Spleen (tissue), 11 donors: ENCODE measurements around the gene HCFC1. TPM values are rescaled to one million over a fixed set of nuclear protein-coding genes. Genes with fewer than 3 reads are reported as not detected.
A peak's percentile ranks its signal among the peaks of the same experiment; 100 is the strongest.

Experiments used
- DNase-seq: peaks from one replicate; pipeline ENCODE4 v3.0.0-alpha.2; 2020
- H3K27ac ChIP-seq, 8 donors: fragments of 200-600 bp; sonication (generic) in 7 of 8; 1 replicate in 4 of 8; 2 replicates in 4 of 8; pipeline versions ENCODE4 v1.5.0 to v1.8.0; 2016 to 2021; ENCODE audit warnings: inconsistent platforms in 4 of 8, mild to moderate bottlenecking in 4 of 8, moderate library complexity in 1 of 8
- H3K27me3 ChIP-seq, 7 donors: fragments of 200-600 bp; sonication (generic) in 6 of 7; replicated peaks in 1 of 7; 1 replicate in 4 of 7; 2 replicates in 3 of 7; pipeline versions ENCODE4 v1.5.0 to v1.8.0; 2016 to 2021; ENCODE audit warnings: inconsistent platforms in 3 of 7, mild to moderate bottlenecking in 1 of 7
- H3K36me3 ChIP-seq, 6 donors: fragments of 200-600 bp; sonication (generic) in 5 of 6; 1 replicate in 4 of 6; 2 replicates in 2 of 6; pipeline versions ENCODE4 v1.5.0 to v1.8.0; 2016 to 2021; ENCODE audit warnings: inconsistent platforms in 2 of 6
- H3K4me1 ChIP-seq, 6 donors: fragments of 200-600 bp; sonication (generic) in 5 of 6; 1 replicate in 3 of 6; 2 replicates in 3 of 6; pipeline versions ENCODE4 v1.5.0 to v1.8.0; 2016 to 2021; ENCODE audit warnings: inconsistent platforms in 3 of 6
- H3K4me3 ChIP-seq, 8 donors: fragments of 200-600 bp; sonication (generic) in 7 of 8; 1 replicate in 4 of 8; 2 replicates in 4 of 8; pipeline versions ENCODE4 v1.5.0 to v1.8.0; 2016 to 2021; ENCODE audit warnings: inconsistent platforms in 4 of 8, mild to moderate bottlenecking in 4 of 8, moderate library complexity in 2 of 8
- H3K9me3 ChIP-seq, 8 donors: fragments of 200-600 bp; sonication (generic) in 7 of 8; 1 replicate in 4 of 8; 2 replicates in 4 of 8; pipeline versions ENCODE4 v1.5.0 to v1.8.0; 2016 to 2021; ENCODE audit warnings: inconsistent platforms in 4 of 8
- CTCF ChIP-seq, 11 experiments: fragments of 200-600 bp in 7 of 11; fragments of 450-650 bp in 4 of 11; sonication (generic) in 4 of 11; IDR thresholded peaks in 8 of 11; conservative IDR thresholded peaks in 3 of 11; 1 replicate in 7 of 11; 2 replicates in 4 of 11; pipeline versions ENCODE4 v1.4.0 to v1.8.0; 2016 to 2021; ENCODE audit warnings: antibody characterized with exemption in 11 of 11, inconsistent platforms in 4 of 11, mild to moderate bottlenecking in 1 of 11
- POLR2A ChIP-seq, 3 donors: fragments of 450-650 bp; IDR thresholded peaks; one replicate each; pipeline ENCODE4 v1.5.1; 2017; ENCODE audit warnings: antibody characterized with exemption in 3 of 3, mild to moderate bottlenecking in 1 of 3
- POLR2AphosphoS5 ChIP-seq, 3 donors: sonication (generic); formaldehyde crosslinking; IDR thresholded peaks; one replicate each; pipeline ENCODE4 v1.5.1; 2017; ENCODE audit warnings: antibody characterized with exemption in 3 of 3
- WGBS, 5 donors: extraction: QIAGEN DNeasy Blood & Tissue Kit in 3 of 5; methylation state at CpG; one replicate each; pipeline versions ENCODE4 v1.1.5 to v1.1.7; 2013 to 2018; 5-methylcytosine and 5-hydroxymethylcytosine counted together
- intact Hi-C: fragments of 100-400 bp; cut with DNase I; formaldehyde crosslinking; loops from one replicate; pipeline ENCODE4 v1.15.0; 2023; ENCODE audit warnings: low total_unique reads
- polyA plus RNA-seq, 3 donors: library from polyadenylated mRNA; stranded (reverse); fragments of 200-250 nt; gene quantifications; one replicate each; pipeline ENCODE4 v1.2.1, GENCODE V29; 2013
- total RNA-seq, 7 donors: library from RNA; depleted of rRNA in 3 of 7; stranded (reverse); fragments of >200 nt in 3 of 7; fragmentation: NEBNext Ultra II Directional in 4 of 7; extraction: Animal tissue kit (Norgen Biotek cat#: 25700) in 4 of 7; gene quantifications; one replicate each; pipeline versions ENCODE4 v1.1.0 to v1.2.1, GENCODE V29; 2016 to 2021
- donor health status: healthy with polysubstance abuse.
- donor health status: DM: no; HTN: no; CAD: no; lungs with moderate emphysema.
- donor health status: DM: no; HTN: no; CAD: no.
- donor health status: Bipolar disorder and iron deficiency.
- donor health status: healthy.
- donor health status: DM: no; HTN: no; CAD: no.
- donor health status: DM: yes; HTN: yes; CAD: no.

HCFC1 gene
- total and polyA plus RNA-seq, 10 donors = 9.5 to 86.5 (median 60.8) TPM

- Histone ChIP-seq H3K36me3 (peaks cover 8 to 100% (median 96%) of the 10 kb centered on the region in 6 donors), H3K9me3 (no peaks in the 10 kb centered on the region), H3K4me1 (peaks cover 0 to 10% (median 7%) of the 10 kb centered on the region in 6 donors), H3K27ac (no peak overlapping the region), H3K27me3 (peaks cover 0 to 3% (median 0%) of the 10 kb centered on the region in 7 donors), H3K4me3 (no peak overlapping the region)
- 76 to 86% (median 84%) methylated on average over 2 to 12 of the region's 12 CpGs for WGBS, 5 donors
- no peak for TF ChIP-seq CTCF (IDR thresholded peaks at IDR 0.05 in 8 of 11, conservative IDR thresholded peaks at IDR 0.05 in 3 of 11)
- TF ChIP-seq POLR2A (IDR thresholded peaks at IDR 0.05) = no peak
- TF ChIP-seq POLR2AphosphoS5 (IDR thresholded peaks at IDR 0.05) = no peak
- intact Hi-C loops = no loop called here
- peak; percentile 67 for DNase-seq
Observed at GRCh38 chrX:153955228-153955732, 16.3 kb downstream of the HCFC1 start.

DNA sequence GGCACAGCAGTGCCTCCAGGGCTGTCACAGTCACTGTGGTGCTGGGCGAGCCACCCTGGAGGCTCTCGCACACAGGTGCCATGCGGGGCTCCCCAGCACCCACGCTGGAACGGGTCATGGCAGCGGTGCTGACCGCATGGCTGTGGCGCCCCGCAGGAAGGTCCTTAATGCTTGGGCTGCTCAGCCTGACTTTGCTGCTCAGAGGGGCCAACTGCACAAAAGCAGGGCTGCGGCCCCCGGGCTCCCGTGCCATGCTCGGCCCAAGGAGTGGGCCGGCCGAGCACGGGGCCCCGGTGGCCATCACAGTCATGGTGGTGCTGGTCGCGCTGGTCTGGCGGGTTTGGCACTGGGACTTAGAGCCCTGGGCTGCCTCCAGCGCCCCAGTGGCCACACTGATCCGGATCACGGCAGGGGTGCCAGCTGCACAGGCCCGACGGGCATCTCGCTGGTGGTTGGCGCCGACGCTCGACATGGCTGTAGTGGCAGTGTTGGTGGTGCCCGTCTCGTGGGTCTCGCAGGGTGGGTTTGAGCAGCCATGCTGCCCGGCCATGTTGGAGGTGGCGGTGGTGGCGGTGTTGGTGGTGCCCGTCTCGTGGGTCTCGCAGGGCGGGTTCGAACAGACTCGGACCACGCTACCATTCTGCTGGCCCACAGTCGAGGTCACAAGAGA is 16.9 kb downstream of the HCFC1 start:
- Histone ChIP-seq H3K4me1 (peaks cover 0 to 16% (median 9%) of the 10 kb centered on the region in 6 donors), H3K27me3 (peaks cover 0 to 3% (median 0%) of the 10 kb centered on the region in 7 donors), H3K4me3 (no peak overlapping the region), H3K36me3 (peaks cover 6 to 100% (median 96%) of the 10 kb centered on the region in 6 donors), H3K27ac (no peak overlapping the region), H3K9me3 (no peaks in the 10 kb centered on the region)
- TF ChIP-seq CTCF (IDR thresholded peaks at IDR 0.05 in 8 of 11, conservative IDR thresholded peaks at IDR 0.05 in 3 of 11) (no peak), POLR2AphosphoS5 (IDR thresholded peaks at IDR 0.05) (no peak), POLR2A (IDR thresholded peaks at IDR 0.05) (no peak)
- intact Hi-C loops = no loop called here
- WGBS, 5 donors = 94 to 100% (median 98%) methylated on average over 1 to 44 of the region's 44 CpGs
- DNase-seq = peak; percentile 74

GRCh38 chrX:153953892-153954557 is 17.6 kb downstream of the HCFC1 start:
- Histone ChIP-seq H3K27ac (peak overlapping the region in 3 of 8 donors; percentile 18 to 48 (median 45)), H3K36me3 (peaks cover 6 to 100% (median 94%) of the 10 kb centered on the region in 6 donors), H3K27me3 (peaks cover 0 to 3% (median 0%) of the 10 kb centered on the region in 7 donors), H3K9me3 (no peaks in the 10 kb centered on the region), H3K4me1 (peaks cover 0 to 23% (median 14%) of the 10 kb centered on the region in 6 donors), H3K4me3 (no peak overlapping the region)
- intact Hi-C loops = loop anchor here (2.0 kb wide), 1 partner anchor 193 kb away; no protein-coding TSS in a partner anchor
- WGBS, 5 donors = 75 to 82% (median 77%) methylated on average over 23 to 33 of the region's 33 CpGs; no CpG with 5 or more reads in 1 of the 5 donors
- TF ChIP-seq CTCF (IDR thresholded peaks at IDR 0.05 in 8 of 11, conservative IDR thresholded peaks at IDR 0.05 in 3 of 11) (no peak), POLR2A (IDR thresholded peaks at IDR 0.05) (no peak), POLR2AphosphoS5 (IDR thresholded peaks at IDR 0.05) (no peak)
- peak; percentile 79 for DNase-seq
